ENCODE results near the gene ANO1.
"Not testable (repeated sequence)": the region's sequence is repeated elsewhere in the genome, so short reads cannot be mapped to it uniquely, and the experiment has no call there.

The ANO1 gene

DNA sequence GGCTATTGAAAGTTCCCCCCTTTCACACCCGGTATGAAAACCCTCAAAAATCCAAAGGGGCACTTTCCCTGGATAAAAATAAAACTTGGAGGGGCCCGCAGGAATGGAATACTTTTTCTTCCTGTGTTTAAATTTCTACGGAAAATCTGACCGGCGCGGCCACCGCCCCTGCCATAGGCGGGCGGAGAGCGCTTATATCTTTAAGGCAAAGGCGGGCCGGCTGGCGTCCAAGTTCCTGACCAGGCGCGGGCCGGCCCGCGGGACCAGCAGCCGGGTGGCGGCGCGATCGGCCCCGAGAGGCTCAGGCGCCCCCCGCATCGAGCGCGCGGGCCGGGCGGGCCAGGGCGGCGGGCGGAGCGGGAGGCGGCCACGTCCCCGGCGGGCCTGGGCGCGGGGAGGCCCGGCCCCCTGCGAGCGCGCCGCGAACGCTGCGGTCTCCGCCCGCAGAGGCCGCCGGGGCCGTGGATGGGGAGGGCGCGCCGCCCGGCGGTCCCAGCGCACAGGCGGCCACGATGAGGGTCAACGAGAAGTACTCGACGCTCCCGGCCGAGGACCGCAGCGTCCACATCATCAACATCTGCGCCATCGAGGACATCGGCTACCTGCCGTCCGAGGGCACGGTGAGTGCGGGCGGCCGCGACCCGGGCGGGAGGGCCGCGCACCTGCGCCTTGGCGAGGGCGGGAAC is at the start of gene ANO1:
Gene ANO1, plus strand, starts transcription at position 223 of the 686 bp plus-strand sequence. Its CDS starts 290 bp downstream, at position 513.
- no peak for DNase-seq

DNA sequence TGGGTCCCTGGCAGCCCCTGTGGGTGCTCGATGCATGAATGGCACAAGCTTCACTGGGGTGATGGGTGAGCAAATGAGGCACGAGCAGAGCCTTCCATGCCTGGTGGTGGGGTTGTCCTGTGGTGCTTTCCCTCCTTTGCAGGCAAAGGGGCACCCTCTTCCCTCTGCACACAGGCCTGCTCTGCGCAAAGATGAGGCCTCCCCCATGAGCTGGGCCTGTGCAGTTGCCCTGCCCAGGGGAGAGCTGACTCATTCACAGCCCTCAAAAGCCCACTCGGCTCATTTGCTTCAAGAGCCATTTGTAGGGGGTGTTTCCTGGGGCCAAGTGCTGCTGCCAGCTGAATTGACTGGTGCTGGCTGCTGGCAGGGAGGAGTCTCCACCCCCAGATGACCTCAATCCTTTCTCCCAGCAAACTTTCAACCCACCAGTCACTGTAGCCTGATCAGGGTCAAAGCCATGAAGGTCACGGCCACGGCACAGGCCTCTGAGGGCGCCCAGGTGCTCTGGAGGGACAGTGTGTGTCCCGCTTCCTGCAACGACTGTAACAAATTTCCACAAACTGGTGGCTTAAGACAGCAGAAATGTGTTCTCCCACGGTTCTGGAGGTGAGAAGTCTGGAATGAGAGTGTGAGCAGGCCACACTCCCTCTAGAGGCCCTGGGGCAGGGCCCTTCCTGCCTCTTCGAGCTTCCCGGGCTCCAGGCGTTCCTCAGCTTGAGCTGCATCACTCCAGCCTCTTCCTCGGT is 48.8 kb upstream of the ANO1 start:
- DNase-seq, result no peak

DNA sequence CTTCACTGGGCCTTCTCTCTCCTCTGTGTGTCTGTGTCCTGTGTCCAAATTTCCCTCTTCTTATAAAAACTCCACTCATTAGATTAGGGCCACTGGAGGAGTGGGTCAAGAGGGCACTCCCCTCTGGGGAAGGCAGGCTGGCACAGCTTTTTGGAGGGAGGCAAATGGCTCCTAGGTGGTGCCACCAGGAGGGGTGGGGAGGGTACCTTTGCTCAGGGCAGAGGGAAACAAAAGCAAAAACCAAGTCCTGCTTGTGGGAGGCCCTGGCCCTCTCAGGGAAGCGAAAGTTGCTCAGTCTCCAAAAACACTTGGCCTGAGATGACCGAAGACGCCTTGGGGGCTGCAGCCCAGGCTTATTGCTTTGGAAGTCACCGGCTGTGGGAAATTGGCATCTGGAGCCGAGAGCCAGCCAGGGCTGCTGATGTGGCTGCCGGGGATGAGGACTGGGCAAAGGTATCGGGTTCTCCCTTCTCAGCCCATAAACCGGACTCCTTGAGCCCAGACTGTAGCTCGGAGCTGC is 48.2 kb upstream of the ANO1 start:
- DNase-seq, result no peak

DNA sequence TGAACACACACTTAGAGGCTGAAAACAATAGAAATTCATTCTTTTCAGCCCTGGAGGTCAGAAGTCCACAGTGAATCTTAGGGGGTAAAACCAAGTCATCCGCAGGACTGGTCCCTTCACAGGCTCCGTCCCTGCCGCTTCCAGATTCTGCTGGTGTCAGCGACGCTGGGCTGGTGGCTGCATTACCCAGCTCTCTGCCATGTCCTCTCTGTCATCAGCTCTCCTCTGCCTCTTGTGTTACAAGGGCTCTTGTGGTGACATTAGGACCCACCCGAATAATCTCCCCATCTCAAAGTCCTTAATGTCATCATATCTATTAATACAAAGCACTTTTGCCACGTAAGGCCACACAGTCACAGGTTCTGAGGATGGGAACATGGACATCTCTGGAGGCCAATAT is 47.7 kb upstream of the ANO1 start:
- no peak for DNase-seq

DNA sequence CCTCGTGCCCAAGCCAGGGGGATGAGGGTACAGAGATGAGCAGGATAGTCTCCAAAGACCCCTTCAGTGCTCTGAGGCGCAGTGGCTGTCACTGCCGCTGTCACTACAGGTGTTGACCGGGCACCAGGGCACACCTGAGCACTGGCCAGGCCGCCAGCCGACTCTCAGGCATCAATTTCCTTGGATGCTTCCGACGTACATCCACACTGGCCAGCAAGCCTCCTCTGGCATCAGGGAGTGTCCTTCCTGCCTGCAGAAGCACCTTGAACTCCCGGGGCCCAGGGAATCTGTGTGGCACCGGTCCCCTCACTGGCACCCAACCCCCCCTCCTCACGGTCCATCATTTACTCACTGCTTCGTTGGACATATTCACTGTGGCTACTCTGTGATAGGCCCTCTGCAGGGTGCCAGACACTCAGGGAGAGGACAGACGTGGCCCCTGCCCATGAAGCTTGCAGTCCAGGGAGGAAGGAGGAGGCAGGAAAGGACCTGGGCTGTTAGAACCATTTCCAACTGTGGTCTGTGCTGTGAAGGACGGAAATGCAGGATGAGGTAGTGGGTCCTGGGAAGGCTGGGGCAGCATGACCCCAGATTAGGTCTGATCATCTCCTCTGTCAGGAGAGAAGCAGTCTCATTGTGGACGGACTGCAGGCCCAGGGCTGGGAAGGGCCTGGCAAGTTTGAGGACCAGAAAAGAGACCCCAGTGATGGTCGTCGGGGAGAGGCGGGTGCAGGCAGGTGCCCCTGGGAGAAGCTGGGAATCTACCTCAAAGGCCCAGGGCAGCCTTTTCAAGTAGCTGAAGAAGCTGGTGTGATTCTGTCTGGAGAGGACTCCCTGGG is 46.3 kb upstream of the ANO1 start:
- no peak for DNase-seq

DNA sequence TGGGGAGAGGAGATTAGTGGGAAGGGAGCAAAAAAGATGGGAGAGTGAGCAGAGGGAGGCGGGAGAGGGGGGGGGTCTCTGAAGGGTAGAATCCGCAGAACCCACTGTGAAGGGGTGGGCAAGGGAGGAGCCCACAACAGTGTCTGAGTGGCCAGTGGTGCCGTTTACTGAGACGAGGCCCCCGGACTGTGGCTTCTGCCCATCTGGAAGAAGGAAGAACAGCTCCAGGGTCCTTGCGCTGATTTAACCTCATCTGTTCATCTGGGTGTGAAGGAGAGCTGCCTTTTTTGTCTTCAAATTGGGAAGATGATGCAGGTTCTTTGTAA is 45.7 kb upstream of the ANO1 start:
- no peak for DNase-seq

DNA sequence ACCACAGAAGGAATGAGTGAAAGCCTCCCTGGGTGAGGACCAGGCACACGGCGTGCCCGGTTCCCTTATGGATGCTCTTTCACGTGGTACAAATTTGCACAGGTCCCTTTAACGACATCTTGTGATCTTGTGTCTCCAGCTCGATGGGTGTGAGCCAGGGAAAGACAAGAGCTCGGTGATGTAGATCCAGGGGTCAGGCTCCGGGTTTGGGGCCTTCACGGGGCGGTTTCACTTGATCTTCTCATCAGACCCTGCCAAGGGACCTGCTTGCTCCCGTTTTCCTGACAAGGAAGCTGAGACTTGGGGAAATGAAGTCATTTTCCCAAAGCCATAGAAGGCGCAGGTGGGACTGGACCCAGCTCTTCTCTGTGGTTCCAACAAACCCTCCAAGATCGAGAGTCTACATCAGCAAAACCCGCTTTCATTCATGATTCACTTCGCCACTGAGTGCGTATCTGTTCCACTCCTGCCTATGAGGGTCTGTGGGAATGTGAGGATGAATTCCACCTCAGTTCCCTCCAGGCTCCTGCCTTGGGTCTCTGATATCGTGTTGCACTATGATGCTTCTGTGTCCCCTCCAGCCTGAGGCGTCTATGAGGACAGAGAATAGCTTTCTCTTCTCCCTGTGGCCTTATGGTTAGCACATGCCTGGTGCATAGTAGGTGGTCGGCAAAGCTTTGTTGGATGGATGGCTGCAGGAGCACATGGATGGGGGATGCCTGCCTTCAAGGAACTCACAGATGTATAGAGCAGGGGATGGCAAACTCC is 45.0 kb upstream of the ANO1 start:
- no peak for DNase-seq

DNA sequence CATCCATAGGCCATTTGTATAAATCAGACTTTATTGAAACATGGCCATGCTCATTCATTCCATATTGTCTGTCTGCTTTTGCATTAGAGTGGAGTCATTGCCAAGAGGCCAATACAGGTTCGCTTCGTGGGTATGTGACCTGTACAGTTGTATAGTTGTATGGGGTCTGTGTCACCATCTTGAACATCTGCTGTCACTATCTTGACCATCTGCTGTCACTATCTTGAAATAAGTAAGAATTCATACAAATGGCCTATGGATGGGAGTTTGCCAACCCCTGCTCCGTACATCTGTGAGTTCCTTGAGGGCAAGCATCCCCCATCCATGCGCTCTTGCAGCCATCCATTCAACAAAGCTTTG is 44.4 kb upstream of the ANO1 start:
- no peak for DNase-seq

DNA sequence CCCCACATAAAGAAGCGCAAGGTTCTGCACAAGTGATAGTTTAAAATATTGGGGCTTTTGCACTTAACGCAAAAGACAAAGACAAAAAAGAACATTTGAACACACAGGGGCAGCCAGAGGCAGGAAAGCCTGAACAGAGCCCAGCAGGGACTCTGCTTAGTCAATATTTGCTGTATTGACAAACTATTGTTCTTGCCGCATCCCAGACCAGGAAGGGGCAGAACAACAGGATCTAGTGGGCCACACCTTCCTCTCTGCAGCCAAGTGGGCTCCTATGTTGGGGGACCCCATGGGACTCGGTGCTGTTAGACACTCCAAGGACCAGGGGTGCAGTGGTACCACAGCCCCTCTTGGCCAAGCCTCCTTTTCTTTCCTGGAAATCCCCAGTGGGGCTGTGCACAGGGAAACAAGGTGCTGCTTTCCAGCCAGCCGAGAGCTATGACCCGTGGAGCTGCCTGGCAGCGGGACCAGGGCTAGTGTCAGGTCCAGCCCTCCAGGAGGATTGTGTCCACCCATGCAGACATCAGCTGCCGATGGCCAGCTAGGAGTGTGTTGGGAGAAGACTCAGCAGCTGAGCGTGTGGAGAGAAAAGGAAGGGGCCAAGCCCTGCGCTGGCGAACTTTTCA is 43.3 kb upstream of the ANO1 start:
- no peak for DNase-seq

DNA sequence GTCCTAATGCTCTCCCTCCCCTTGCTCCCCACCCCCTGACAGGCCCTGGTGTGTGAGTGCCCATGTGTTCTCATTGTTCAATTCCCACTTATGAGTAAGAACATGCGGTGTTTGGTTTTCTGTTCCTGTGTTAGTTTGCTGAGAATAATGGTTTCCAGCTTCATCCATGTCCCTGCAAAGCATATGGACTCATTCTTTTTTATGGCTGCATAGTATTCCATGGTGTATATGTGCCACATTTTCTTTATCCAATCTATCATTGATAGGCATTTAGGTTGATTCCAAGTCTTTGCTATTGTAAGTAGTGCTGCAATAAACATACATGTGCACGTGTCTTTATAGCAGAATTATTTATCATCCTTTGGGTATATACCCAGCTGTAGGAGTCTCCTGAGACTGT is 42.5 kb upstream of the ANO1 start:
- not testable (repeated sequence) for DNase-seq

DNA sequence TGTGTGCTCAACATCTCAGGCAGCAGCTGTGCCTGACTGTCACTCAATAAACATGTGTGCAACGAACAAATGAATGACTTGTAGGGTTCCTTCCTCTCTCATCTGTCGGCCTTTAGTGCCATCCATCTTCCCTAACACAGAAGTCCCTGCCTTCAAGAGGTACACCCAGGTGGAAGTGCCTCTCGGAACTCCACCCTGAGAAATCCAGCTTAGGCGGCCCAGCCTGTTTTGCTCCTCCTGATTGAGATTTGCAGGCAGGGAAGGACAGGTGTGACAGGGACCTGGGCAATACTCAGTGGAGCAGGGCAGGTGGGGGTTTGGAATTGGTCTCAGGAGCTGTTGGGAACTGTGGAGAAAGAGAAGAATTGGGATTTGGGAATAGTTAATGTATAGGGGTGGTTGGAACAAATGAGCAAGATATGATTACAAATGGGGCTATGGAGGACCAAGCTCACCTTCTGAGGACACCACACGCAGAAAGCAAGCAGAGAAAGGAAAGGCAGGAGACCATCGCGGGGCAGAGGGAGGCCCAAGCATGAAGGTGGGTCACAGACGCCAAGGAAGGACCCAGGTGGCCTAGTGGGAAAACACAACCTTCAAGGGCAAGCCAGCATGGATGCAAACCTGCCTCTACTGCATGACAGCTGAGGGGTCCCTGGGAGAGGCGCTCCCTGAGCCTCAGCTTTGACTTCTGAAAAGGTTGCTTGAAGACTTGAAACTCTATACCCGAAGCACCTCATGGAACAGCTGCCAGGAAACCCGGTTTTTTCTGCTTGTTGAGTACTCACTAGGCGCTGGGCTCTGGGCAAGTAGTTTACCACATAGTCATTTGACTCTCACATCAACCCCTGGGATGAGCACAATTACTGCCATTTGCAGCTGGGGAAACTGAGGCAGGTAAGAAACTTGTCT is 40.9 kb upstream of the ANO1 start:
- DNase-seq, result no peak

DNA sequence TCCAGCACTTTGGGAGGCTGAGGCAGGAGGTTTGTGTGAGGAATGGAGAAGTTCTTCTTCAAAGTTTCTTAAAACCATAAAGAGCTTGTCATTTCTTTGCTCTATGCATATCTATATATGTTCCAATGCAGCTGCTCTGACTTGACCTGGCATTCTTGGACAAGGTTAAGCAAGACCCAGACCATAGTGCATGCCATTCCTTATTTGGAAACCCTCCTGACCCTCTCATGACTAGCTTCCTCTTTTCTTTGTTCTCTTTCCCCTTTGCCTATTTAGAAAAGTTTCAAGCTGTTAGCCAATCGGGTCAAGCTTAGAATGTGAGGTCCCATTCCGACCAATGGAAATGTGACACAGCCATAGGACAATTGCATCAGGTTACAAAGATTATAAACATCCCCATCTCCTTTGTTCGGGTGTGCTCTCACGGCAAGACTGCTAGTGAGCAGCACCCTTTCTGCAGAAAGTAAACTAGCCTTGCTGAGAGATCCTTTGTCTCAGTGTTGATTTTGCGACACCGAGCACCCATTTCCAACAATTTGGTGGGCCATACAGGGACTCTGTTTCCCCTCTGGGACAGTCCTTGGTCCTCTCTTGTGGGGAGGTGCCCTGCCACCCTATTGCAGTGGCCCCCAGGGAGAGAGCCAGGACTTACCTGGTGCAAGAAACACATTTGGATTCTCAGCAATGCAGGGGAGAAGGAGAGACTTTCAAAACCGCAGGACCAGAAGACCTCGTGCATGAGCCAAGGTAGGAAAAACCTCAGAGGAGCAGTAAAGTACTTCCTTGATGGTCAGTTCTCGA is 39.9 kb upstream of the ANO1 start:
- DNase-seq, result no peak

DNA sequence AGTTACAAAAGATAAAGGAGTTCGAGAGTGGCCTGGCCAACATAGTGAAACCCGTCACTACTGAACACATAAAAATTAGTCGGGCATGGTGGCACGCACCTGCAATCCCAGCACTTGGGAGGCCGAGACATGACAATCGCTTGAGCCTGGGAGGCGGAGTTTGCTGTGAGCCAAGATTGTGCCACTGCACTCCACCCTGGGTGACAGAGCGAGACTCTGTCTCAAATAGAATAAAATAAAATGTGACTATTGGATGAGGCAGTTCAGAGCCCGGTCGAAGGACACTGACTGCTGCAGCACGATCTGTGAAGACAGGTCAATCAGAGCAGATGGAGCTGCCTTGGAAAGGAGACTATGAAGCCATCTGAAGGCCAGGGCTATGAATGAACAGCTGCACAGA is 37.7 kb upstream of the ANO1 start:
- DNase-seq, result no peak

DNA sequence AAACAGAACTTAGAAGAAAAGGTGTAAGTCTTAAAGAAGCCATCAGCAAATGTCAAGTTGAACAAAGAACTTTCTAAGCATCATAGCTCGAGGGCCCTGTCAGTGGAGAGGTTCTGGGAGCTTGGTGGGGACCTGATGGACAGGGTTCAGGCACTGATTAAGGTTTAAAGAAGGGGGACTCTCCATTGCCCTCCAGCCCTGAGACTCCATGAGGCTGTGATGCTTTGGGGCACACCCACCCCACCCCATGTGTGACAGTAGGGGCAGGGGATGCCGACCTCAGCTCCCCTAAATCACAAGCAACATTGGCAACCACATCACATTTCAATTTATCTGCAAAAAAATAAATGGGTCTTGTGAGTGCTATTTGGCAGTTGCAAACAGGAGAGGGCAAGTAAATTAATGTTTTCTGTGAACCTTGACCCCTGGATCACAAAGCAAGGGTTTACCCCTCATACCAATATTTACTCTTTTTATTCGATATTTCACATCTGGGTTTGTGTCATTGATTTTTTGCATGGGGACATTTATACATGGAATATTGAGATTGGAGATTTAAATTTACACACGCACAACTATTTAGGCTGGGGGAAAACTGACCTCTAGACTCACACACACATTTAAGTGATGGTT is 37.1 kb upstream of the ANO1 start:
- DNase-seq, result no peak

DNA sequence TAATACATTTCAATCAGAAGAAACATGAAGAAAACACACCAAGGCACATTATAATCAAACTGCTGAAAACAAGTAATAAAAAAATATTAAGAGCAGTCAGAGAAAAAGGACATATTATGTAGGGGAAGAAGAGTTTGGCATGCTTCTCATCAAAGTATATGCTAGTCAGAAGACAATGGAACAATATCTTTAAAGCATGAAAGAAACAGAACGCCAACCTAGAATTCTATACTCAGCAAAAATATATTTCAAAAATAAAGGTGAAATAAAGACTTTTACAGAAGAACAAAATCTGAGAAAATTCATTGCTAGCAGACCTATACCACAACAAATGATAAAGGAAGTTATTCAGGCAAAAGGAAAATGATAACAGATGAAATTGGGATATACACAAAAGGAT is 34.6 kb upstream of the ANO1 start:
- no peak for DNase-seq

DNA sequence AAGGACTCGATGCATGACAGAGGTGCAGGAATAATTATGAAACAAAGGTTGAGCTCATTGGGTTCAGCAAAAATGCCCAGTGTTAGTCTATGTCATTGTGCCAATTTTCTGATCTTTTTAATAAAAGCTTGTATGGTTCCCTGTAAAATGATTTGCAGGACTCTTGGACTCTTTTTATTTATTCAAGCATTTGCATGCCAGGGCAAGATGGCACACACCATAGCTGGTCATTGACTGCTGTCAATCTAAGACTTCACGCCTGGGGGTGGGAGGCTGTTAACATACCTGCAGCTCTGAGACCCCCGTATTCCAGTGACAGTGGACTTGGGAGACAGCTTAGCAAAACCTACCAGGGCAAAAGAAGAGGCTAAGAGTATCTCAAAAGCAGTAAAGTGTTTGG is 32.0 kb upstream of the ANO1 start:
- no peak for DNase-seq

DNA sequence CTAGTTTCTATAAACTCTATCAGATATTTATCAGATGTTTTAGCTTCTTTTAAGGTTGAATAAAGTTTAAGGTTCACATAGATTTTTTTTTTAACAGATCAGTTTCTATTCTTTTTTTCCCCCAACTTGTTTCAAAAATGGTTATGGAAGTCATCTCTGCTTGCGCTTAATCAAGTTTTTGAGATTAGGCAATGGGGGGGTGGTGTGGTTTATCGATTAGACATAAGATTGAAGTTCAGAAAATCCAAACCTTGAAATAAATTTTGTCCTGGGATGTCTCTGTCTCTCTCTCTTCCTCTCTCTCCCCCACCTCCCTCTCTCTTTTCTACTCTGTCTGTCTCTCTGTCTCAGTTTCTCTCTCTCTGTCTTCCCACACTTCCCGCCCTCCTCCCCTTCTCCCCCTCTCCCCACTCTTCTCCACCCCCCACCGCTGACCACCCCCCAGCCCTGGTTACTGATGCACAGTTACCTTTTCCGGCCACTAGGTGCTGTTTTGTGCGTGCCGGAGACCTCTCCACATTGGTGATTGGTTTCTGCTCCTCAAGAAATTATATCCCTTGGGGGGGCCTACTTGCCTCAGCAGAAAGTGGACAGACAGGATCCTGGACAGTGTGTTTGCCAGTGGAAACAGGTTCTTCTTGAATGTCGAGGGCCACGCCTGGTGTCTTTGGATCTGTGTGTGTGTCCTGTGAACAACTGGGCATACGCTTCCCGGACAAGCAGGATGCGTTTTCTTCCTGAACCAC is 29.7 kb upstream of the ANO1 start:
- DNase-seq, result peak; percentile 16

DNA sequence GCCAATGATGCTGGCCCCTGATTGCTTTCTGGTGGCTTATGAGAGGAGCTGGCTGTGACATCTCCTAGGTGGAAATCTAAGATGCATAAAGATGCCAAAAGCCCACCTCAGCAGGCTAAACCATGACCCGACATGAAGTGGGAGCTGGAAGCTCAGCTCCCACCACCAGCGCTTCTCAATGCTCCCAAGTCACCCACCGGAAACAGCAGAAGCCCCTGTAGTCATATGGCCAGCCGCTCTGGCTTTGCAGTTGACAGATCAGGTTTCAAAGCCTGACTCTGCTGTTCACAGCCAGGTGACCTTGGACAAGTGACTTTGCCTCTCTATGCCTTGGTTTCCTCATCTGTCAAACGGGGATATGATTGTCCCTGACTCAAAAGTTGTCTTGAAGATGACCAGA is 29.1 kb upstream of the ANO1 start:
- no peak for DNase-seq

DNA sequence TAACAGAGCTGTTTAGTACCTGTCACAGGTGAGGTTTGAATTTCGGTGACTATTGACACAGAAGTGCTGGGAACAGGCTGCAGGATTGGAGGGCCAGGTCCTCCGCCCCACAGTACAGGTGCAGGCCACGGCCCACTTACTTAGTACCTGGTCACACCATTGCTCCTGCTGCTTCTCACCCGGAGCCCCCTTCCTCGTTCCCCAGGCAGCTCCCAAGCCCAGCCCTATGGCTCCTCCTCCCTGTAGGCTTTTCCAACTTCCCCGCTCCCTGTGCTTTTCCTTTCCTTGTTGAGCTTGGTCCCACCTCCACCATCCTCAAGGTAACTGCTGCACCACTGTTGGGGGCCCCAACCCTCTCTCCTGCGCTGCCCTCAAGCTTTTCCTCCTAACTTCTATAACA is 27.9 kb upstream of the ANO1 start:
- no peak for DNase-seq
